Activated B cell treated with CpG ODN at 0.5 μM for 24 hours (primary cell): ENCODE data around the gene SERPINE3. TPM values are rescaled to one million over a fixed set of nuclear protein-coding genes. Genes with fewer than 3 reads are reported as not detected.

Source experiments
- ATAC-seq: fragments of 200-7000 bp; cut with Tn5 transposase; one replicate; pipeline ENCODE4 v1.10.0; 2021; ENCODE audit warnings: low read depth, mild to moderate bottlenecking, moderate library complexity
- CTCF ChIA-PET: fragments of 350-600 bp; sonication (Branson Sonifier 250); formaldehyde crosslinking; loops from one replicate; lab custom pipeline; 2021; ENCODE audit warnings: antibody characterized with exemption; lab: Charles Lee
- POLR2A ChIA-PET: fragments of 350-600 bp; sonication (Branson Sonifier 250); formaldehyde crosslinking; loops from one replicate; lab custom pipeline; 2021; ENCODE audit warnings: antibody characterized with exemption; lab: Charles Lee
- DNase-seq: peaks from one replicate; pipeline ENCODE4 v3.0.0; 2022
- H3K27ac Mint-ChIP-seq: one replicate; pipeline ENCODE4 v1.8.0; 2020; ENCODE audit warnings: mixed read lengths
- H3K27me3 Mint-ChIP-seq: one replicate; pipeline ENCODE4 v1.8.0; 2021; ENCODE audit warnings: mixed read lengths
- H3K36me3 Mint-ChIP-seq: one replicate; pipeline ENCODE4 v1.8.0; 2021; ENCODE audit warnings: low read depth, mixed read lengths
- H3K4me1 Mint-ChIP-seq: one replicate; pipeline ENCODE4 v1.8.0; 2021; ENCODE audit warnings: mixed read lengths
- H3K4me3 Mint-ChIP-seq: one replicate; pipeline ENCODE4 v1.8.0; 2020; ENCODE audit warnings: mild to moderate bottlenecking, mixed read lengths
- H3K9me3 Mint-ChIP-seq: one replicate; pipeline ENCODE4 v1.8.0; 2020; ENCODE audit warnings: mixed read lengths
- CTCF ChIP-seq: fragments of 200-600 bp; IDR thresholded peaks from one replicate; pipeline ENCODE4 v1.8.0; 2022; ENCODE audit warnings: antibody characterized with exemption, mild to moderate bottlenecking
- intact Hi-C: fragments of 100-400 bp; cut with micrococcal nuclease; formaldehyde crosslinking; loops from one replicate; pipeline ENCODE4 v1.15.1; 2024
- total RNA-seq: library from RNA; stranded (reverse); gene quantifications from 2 replicates; pipeline ENCODE4 v1.2.3, GENCODE V29; 2022

The SERPINE3 gene
- total RNA-seq, 1 donor from 2014 or later: not detected

- ChIA-PET POLR2A (no interaction called here), CTCF (interaction anchor here (0.9 to 1.0 kb wide), 2 partner anchors 15 to 17 kb away, joined by 3 read pairs; no protein-coding TSS in a partner anchor)
- DNase-seq (no peak), ATAC-seq (no peak)
- intact Hi-C loops: no loop called here
- Mint-ChIP-seq H3K27me3 (peaks cover 3% of the 10 kb centered on the region), H3K9me3 (no peaks in the 10 kb centered on the region), H3K4me1 (no peaks in the 10 kb centered on the region), H3K36me3 (no peaks in the 10 kb centered on the region), H3K4me3 (no peak overlapping the region), H3K27ac (no peak overlapping the region)
- TF ChIP-seq CTCF: no peak
These were observed 36.4 kb upstream of the SERPINE3 start for GRCh38 chr13:51303063-51303552.

GRCh38 chr13:51303882-51304281 is 35.6 kb upstream of the SERPINE3 start:
- Mint-ChIP-seq H3K27ac (no peak overlapping the region), H3K9me3 (no peaks in the 10 kb centered on the region), H3K4me1 (no peaks in the 10 kb centered on the region), H3K36me3 (no peaks in the 10 kb centered on the region), H3K27me3 (peaks cover 3% of the 10 kb centered on the region), H3K4me3 (no peak overlapping the region)
- CTCF ChIA-PET: no interaction called here
- TF ChIP-seq CTCF: no peak
- DNase-seq (no peak), ATAC-seq (no peak)
- intact Hi-C loops: no loop called here
- POLR2A ChIA-PET: no interaction called here

GRCh38 chr13:51305271-51305967 is 34.1 kb upstream of the SERPINE3 start:
- H3K9me3 Mint-ChIP-seq: no peaks in the 10 kb centered on the region
- no peak for TF ChIP-seq CTCF
- intact Hi-C loops: no loop called here

GRCh38 chr13:51308781-51309180 is 30.7 kb upstream of the SERPINE3 start:
- Mint-ChIP-seq H3K27ac (no peak overlapping the region), H3K4me1 (no peaks in the 10 kb centered on the region), H3K9me3 (peaks cover 2% of the 10 kb centered on the region), H3K4me3 (no peak overlapping the region), H3K36me3 (no peaks in the 10 kb centered on the region), H3K27me3 (peaks cover 10% of the 10 kb centered on the region)
- ChIA-PET CTCF (interaction anchor here (0.8 kb wide), 1 partner anchor 22 kb away, joined by 3 read pairs; no protein-coding TSS in a partner anchor), POLR2A (no interaction called here)
- intact Hi-C loops: no loop called here
- DNase-seq (no peak), ATAC-seq (no peak)
- TF ChIP-seq CTCF: no peak

More at GRCh38 chr13:51305271-51305967, 34.1 kb upstream of the SERPINE3 start:
- ATAC-seq: no peak
- CTCF ChIA-PET: no interaction called here
- no peak for DNase-seq
- Mint-ChIP-seq H3K36me3 (no peaks in the 10 kb centered on the region), H3K4me3 (no peak overlapping the region), H3K27ac (no peak overlapping the region), H3K4me1 (no peaks in the 10 kb centered on the region), H3K27me3 (peaks cover 3% of the 10 kb centered on the region)
- POLR2A ChIA-PET: no interaction called here

GRCh38 chr13:51311231-51311630 is 28.3 kb upstream of the SERPINE3 start:
- Mint-ChIP-seq H3K4me3 (no peak overlapping the region), H3K36me3 (no peaks in the 10 kb centered on the region), H3K9me3 (peaks cover 2% of the 10 kb centered on the region), H3K27ac (no peak overlapping the region), H3K4me1 (no peaks in the 10 kb centered on the region), H3K27me3 (peaks cover 10% of the 10 kb centered on the region)
- TF ChIP-seq CTCF: no peak
- no peak for DNase-seq
- ChIA-PET CTCF (no interaction called here), POLR2A (no interaction called here)
- intact Hi-C loops: no loop called here
- ATAC-seq: no peak
